Measurements from ENCODE around the gene CASZ1.

Gene CASZ1

GRCh38 chr1:10685196-10685807 lies 111.1 kb downstream of the CASZ1 start:
- no peak for DNase-seq (ENCODE audit: low spot score)

DNA sequence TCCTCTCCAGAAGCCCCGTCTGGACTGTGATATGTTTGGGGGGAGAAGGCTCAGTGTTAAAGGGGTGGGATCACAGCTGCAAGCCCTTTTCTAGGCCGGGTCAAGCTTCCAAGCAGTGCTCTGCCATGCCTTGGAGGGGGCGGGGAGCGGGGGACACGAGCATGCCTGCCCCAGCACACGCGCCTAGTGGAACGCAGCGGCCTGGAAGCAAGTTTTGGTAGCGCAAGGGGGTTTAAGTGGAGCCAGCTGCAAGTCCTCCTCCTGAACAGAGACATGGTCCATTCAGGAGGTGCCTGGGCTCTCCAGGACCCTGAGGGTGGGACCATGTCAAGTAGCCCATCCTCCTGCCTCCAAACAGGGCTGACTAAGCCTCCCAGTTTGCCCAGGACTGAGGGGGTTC lies 112.2 kb downstream of the CASZ1 start:
- no peak for DNase-seq (ENCODE audit: low spot score)

GRCh38 chr1:10682449-10683309 lies 113.8 kb downstream of the CASZ1 start:
- DNase-seq (ENCODE audit: low spot score) = no peak

DNA sequence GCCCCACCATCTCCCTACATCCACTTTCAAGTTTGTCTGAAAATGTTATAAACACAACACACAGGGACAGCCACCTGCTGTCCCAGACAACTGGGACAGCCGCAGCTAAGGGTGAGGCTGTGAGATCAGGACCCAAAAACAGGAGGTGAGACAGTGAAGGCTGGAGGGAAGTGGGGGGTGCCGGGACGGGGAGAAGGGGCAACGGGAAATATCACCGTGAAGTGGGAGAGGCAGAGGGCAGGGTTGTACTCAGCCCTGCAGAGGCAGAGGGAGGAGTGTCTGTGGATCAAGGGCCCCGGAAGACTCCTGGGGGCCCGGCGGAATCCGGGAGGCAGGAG lies 114.4 kb downstream of the CASZ1 start:
- no peak for DNase-seq (ENCODE audit: low spot score)

- DNase-seq (ENCODE audit: low spot score) = no peak
These were observed 114.9 kb downstream of the CASZ1 start for GRCh38 chr1:10681296-10682107.

- no peak for DNase-seq (ENCODE audit: low spot score)
These were observed 116.0 kb downstream of the CASZ1 start for GRCh38 chr1:10680487-10680886.

DNA sequence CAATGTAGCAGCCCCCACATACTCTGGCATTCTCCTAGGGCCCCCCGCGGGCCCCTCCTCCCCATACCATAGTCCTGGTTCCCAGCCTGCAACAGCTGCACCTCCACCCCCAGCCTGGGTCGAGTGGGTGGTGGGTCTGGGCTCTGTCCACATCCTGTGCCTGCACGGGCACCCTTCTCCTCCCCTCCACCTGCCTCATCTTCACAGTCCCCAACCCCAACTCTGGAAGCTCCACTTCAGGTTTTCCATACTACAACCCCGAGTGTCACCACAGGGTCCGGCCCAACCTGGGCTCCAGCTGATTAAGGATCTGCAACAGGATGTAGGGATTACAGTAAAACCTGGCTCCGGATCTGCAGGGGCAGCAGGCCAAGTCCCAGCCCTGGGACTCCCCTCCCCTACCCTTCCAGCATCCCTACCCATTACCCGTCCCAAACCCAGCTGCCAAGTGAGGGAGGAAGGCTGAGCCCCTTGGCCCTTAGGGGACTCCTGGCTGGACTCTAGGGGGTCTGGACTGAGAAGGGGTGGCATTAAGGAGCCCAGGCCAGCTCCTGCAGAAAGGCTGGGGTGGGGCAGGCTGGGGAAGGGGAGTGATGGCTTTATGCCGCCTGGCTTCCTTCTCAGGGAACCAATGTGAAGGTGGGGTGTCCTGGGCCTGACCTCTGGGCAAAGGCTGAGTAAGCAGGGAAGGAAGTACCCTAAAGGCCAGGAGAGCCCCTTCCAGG lies 116.8 kb downstream of the CASZ1 start:
- no peak for DNase-seq (ENCODE audit: low spot score)

- no peak for DNase-seq (ENCODE audit: low spot score)
These were observed 117.6 kb downstream of the CASZ1 start for GRCh38 chr1:10678852-10679251.

DNA sequence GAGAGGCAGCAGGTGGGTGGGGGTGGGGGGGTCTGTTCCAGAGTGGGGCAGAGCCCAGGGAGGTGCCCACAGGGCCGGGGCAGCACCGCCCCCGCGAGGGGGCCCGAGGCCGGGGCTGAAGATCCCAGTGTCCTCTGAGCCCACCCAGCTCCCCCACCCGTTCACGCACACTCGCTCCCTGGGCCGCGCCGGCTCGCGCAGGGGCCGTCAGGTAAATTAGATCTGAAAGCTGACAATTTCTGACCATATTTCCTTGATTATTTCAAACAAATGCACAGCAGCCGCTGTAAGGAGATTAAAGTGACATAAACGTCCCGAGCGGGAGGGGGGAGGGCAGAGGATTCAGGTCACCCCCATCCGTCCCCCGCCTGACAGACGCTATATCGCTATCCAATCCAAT lies 118.0 kb downstream of the CASZ1 start:
- DNase-seq (ENCODE audit: low spot score) = no peak

GRCh38 chr1:10677491-10678391 lies 118.7 kb downstream of the CASZ1 start:
- no peak for DNase-seq (ENCODE audit: low spot score)

GRCh38 chr1:10676963-10677362 lies 119.5 kb downstream of the CASZ1 start:
- no peak for DNase-seq (ENCODE audit: low spot score)

DNA sequence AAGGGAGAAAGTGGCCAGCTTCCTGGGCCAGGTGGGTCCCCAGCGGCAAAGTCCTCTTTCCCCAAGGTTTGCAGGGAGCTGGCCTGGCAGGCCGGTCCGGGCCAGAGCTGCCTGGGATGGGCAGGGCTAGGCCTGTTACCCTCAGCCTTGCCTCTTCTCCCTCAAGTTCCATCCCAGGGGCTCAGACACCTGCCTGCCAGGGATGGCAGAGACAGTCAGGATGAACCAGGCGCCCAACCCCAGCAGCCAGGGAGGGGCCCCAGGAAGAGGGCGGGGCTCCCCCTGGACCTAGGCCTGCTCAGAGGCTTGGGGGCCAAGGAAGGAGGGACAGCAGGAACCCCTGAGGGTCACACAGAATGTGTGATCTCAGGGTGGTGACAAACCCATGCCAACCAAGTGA lies 120.6 kb downstream of the CASZ1 start:
- no peak for DNase-seq (ENCODE audit: low spot score)

DNA sequence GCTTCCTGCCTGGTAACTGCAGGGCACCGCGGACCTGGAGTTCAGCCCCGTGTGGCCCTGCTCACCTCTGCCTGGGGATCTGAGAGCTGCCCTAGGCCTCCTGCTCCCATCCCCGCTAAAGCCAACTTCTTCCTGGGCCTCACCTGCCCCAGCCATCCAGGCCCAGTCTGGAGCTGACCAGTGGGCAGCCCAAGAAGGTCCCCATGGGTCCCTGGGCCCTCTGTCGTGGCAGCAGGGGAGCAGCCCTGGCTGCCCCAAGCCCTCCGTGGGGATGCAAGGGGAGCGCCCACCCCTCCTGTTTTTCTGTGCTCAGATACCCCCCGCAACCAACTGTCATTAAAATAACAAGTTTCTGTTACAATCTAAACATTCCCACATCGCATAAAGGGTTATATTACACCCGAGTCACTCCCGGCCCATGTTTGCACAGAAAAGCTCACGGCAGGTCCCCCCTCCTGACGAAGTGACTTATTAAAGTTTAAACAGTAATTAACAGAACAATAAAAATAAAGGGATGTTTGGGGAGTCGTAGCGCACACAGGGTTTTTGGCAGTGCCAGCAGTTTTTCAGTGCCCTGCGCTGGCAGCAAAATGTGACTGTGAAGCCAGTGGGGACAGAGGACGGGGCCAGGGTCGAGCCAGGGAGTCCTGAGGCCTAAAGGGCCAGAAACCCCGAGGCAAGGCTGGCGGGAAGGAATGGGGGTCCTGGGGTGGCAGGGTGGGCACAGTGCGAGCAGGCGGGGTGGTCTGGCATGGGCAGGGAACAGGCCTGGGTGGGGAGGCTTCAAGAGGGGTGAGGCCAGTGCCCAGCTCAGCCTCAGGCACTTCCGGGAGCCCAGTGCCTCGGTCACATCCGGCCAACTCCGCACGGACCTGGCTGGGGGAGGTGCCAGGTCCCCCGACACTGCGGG lies 121.5 kb downstream of the CASZ1 start:
- DNase-seq (ENCODE audit: low spot score) = no peak

- DNase-seq (ENCODE audit: low spot score) = no peak
These were observed 122.2 kb downstream of the CASZ1 start for GRCh38 chr1:10674222-10674621.

DNA sequence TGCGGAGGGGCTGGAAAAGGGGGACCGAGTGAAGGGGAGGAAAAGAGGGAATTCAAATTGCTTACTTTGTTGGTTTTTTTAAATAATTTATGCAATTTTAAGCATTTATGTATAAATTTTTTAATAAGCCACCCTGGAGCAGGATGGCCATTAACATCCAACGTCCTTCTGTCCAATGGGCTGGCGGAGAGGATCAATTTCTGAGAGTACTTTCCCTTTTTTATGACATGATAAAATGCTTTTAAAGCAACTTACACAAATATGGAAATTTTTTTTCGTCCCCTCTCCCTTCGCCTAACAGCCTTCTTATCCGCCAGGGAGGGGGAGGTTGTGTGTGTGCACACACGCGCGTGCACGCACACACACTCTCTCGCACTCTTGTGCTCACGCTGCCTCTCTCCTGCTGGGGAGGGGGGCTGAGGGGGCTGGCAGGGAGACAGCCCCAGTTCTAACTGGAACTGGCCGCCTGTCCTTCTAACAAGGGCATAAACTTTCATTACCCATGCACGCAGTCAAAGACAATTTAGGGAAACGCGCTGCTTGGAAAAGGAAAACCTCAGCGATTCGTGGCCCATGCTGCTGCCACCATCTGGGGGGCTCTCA lies 123.2 kb downstream of the CASZ1 start:
- no peak for DNase-seq (ENCODE audit: low spot score)

DNA sequence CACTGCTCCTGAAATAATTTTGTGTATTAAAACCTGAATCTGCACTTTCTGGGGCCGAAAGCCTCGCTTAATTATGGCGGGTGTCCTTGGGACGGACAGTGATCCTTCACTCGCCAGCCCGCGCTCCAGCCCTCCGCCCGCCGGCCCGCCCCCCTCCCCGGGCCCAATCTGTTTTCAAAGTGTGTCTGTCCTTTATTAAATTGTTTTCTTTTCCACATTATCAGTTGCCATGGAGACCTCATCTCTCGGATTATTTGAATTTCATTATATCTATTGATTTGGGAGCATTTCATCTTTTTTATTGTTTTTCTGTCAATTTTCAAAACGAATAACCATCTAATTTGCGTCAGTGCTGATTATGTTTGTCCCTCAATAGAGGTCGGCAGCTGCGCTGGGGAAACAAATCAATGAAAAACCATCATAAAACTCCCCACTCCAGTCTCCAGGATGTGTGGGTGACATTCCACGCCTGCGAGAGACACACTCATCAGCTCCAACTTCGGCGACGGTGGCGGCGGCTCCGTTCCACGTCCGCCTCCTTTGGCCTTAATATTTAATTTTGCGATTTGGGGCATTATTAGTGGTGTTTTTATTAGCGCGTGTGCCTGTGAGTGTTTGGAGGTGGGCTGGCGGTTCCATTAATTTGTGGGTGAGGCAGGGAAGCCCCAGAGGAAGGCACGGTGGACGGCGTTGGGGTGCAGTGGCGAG lies 123.9 kb downstream of the CASZ1 start:
- DNase-seq (ENCODE audit: low spot score) = no peak

DNA sequence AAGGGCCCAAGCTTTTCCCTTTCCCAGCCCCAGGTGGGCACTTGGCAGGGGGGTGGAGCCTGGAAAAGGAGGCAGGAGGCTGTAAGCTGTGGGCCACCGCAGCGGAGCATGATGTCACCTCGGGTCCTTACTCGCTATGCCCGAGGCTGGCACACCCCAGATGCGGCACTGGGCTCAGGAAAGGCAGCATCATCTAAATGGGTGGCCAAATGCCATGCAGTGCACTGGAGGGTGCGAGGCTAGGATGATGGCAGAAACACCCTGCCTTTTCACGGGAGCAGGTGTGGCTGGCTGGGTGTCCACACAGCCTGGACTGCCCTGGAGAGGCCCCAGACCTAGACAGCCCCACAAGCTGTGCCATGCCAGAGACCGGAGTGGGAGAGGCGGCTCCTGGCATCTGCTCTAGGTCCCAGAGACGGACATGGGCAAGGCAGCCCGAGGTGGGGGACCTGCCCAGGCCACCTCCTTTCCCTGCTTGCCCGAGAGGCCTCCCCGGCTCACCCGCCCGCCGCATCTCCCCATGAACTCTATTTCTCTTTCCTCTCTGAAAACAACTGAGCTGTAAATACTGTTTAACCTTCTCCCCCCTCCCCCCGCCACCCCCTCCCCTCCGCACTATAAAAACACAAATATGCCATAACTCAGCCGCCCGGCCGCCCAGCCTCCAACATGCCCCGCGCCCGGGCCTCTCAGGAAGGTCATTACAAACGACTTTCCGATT lies 124.7 kb downstream of the CASZ1 start:
- no peak for DNase-seq (ENCODE audit: low spot score)

DNA sequence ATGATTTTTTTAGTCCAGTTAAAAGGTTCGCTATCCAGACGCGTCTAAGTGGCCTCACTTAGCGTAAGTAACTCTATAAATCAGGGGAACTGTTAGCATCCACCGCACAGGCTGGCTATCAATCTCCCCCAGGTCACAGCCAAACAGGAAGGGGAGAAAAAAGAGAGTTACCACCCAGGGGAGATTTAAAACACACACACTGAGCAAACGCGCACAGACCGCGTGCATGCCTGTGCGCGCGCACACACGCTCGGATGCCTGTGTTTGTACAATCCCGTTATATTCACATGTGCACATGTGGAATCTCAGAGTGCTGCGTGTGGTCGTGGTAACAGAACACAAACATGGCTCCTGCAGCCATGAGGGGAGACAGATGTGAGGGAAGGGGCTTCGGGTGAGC lies 125.4 kb downstream of the CASZ1 start:
- DNase-seq (ENCODE audit: low spot score) = no peak

Measured in putamen (tissue), 1 donor.